GM12801 (cell line): ENCODE data around the gene KIAA1328.

Source experiments
- TF ChIP-seq, protein P1 (sequence below): IDR thresholded peaks from one replicate; pipeline ENCODE4 v1.5.1; 2011; ENCODE audit warnings: control low read depth; ENCODE audit not compliant: insufficient read length; ENCODE audit errors: extremely low read depth

The KIAA1328 gene

DNA sequence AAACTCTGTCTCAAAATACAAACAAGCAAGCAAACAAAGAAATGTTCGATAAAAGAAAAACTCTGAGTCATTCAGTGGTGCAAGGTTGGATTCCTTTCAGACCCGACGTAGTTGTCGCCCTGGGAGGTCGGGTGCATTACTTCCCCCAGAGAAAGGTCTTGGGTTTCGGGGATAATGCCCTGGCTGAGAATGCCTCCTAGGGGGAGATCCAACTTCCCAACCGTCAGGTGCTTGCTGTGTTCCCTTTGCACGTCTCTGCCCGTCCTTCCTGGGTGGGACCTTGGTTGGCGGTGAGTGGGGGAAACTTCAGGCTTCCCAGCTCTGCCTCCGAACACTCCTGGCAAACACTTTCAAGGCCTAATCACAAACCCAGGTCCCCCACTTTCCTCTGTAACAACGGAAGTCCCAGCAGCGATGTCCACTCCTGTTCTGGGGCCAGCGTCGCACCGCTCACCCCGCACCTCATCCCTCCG lies 734 bp upstream of the KIAA1328 start:
- TF ChIP-seq, protein P1, sequence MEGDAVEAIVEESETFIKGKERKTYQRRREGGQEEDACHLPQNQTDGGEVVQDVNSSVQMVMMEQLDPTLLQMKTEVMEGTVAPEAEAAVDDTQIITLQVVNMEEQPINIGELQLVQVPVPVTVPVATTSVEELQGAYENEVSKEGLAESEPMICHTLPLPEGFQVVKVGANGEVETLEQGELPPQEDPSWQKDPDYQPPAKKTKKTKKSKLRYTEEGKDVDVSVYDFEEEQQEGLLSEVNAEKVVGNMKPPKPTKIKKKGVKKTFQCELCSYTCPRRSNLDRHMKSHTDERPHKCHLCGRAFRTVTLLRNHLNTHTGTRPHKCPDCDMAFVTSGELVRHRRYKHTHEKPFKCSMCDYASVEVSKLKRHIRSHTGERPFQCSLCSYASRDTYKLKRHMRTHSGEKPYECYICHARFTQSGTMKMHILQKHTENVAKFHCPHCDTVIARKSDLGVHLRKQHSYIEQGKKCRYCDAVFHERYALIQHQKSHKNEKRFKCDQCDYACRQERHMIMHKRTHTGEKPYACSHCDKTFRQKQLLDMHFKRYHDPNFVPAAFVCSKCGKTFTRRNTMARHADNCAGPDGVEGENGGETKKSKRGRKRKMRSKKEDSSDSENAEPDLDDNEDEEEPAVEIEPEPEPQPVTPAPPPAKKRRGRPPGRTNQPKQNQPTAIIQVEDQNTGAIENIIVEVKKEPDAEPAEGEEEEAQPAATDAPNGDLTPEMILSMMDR, result no peak

DNA sequence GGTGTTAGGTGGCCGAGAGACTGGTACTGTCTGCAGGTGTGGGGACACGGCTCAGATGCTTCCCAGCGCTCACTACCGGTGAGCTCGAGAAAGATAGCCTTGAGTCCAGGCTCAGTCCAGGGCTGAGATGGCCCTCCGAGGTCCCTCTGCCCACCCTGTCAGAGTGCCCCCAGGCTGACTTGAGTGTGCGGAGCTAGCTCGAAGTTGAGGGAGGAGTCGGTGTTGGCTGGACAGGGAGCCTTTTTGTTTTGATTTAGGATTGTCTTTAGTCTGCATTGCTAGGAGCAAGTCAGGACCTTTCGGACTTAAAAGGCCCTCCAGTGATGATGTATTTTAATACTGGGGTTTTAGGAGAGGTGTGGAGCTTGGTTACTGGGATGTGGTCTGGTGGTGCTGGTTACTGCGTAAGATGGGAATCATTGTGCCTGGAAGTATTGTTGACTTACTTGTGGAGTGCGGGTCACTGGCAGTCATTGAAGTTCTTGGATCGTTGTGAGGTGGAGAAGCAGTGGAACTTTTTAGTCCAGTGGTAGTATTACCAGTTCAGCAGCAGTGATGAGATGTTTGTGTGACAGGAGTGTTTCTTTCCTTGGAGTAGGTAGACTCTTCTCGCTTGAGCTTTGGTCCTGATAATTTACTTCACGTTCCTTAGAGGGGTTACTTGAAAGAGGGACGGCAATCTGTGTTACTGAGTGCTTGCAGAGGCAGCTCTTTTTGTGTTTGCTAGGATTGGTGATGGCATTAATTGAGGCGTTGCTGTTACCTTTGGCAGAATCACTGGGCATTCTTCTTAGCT lies 633 bp downstream of the KIAA1328 start:
- TF ChIP-seq, protein P1, result no peak

DNA sequence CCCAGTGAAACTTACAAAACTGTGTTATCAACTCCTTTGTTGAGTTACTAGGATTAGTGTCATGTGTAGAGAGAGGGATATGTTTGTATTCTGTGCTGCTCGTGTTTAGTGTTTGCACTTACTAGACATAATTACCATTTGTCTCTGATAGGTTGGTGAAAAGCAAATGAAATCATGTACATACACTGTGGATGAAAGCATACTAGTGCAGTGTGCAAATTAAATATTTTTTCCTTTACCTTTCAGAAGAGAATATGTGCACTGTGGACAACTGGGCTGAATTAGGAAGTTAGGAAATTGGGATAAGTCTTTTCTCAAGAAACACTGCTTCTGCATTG lies 1.2 kb downstream of the KIAA1328 start:
- TF ChIP-seq, protein P1, result no peak

DNA sequence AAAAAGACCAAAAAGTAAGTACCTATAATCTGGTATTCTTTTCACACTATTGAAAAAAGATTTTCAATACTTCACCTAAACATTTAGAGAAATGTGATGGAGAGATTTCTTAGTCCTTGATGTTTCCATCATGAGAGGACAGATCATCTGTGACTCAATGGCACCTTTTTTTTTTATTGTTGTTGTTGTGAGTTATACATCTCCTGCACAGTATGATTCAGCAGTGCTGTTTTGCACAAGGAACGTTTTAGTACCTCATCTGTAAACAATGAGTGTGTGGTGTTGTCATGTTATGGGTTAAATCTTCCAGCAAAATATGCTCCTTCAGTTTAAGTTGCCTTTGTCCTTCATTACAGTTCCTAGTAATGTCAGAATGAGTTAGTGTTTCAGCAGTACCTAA lies 2.2 kb downstream of the KIAA1328 start:
- TF ChIP-seq, protein P1, result no peak

DNA sequence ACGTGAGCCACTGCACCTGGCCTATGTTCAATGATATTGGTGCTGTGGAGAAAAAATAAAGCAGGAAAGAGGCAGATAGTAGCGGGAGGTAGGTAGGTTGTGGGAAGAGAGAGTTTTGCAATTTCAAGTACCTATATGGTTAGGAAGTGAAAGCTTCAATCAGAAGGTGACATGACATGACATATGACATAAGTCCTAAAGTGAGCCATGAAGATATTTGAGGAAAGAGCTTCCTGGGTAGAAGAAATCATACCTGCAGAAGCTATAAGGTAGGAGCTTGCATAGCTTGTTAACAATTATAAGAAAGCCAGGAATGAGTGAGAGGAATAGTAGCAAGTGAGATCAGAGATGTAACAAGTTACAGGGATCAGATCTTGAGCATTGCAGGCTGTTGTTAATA lies 4.2 kb downstream of the KIAA1328 start:
- TF ChIP-seq, protein P1, result no peak

DNA sequence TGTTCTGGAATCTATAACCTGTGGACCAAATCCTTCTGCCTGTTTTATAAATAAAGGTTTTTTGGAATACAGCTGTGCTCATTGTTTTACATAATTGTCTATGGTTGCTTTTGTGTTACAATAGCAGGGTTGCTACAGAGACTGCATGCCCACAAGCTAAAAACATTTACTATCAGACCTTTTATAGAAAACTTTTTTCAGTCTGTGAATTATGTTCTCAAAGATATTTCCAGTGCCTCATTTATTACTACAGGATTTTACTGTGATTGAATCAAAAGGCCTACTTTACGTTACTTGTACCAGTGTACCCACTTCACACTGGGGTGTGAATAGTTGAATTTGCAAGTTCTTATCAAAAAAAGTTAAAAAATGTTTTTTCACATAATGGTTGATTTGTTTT lies 7.0 kb downstream of the KIAA1328 start:
- TF ChIP-seq, protein P1, result no peak

DNA sequence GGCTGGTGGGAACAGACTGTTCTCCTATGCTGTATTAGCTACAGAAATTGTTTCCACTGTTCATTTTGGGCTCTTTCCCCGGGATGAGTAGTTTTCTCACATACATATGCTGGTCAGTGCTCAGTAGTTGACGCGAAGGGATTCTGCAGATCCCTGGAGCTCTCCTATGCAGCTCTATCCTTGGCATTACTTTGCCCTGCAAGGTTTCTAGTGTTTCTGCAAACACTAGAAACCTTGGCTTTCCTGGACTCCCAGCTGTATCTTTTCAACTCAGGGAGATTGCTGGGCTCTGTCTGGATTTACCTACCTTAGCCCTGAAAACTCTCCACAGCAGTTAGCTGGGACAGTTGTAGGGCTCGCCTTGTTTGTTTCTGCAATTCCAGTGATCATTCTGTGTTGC lies 10.9 kb downstream of the KIAA1328 start:
- TF ChIP-seq, protein P1, result no peak
